Head of caudate nucleus (tissue), 42 donors: ENCODE results near the gene MED27.
"Not testable (repeated sequence)": the region's sequence is repeated elsewhere in the genome, so short reads cannot be mapped to it uniquely, and the experiment has no call there.

Experiments used
- DNase-seq, 42 donors: peaks; one replicate each; pipeline versions ENCODE4 v3.0.0 to v3.0.0-alpha.2; 2020 to 2021; ENCODE audit warnings: mixed read lengths in 7 of 42
- intact Hi-C: fragments of 100-400 bp; cut with DNase I; formaldehyde crosslinking; loops from one replicate; pipeline ENCODE4 v1.15.0; 2022

MED27 gene

DNA sequence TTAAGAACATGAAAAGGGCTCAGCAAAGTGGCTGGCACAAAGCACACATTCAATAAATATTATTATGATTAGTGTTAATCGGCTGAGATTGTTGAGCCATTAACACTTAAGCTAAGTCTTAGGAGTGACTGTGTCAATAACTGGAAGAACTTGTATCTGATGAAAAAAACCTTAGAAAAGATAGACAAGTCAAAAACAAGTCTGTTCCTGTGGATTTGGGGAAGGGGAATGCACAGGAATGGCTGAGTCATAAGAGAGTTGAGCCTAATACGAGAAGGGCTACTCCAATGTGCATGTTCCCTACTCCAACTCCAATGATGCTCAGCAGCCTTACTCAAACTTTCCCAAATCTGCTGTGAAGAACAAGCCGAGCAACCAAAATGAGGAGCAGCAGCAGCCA lies 53.9 kb downstream of the MED27 start:
- intact Hi-C loops = no loop called here
- no peak for DNase-seq

DNA sequence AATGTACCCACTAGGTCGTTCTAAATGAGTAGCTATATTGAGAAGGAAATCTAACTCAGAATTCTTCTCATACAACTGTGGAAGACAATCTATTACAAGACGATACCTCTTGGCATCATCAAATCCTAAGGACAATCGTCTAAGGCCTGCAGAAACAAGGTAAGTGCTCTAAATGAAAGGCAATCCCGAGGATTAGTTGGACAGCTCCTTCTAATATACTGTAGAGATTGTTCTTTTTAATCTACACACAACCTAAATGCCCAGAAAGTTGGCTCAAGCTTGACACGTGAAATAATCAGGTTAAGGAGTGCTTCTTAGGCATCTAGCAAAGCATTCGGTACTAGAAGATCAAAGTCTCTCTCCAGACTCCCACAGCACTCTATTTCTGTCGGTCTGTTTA lies 55.1 kb downstream of the MED27 start:
- peak in 1 of 42 donors; percentile 24 for DNase-seq
- intact Hi-C loops = no loop called here

DNA sequence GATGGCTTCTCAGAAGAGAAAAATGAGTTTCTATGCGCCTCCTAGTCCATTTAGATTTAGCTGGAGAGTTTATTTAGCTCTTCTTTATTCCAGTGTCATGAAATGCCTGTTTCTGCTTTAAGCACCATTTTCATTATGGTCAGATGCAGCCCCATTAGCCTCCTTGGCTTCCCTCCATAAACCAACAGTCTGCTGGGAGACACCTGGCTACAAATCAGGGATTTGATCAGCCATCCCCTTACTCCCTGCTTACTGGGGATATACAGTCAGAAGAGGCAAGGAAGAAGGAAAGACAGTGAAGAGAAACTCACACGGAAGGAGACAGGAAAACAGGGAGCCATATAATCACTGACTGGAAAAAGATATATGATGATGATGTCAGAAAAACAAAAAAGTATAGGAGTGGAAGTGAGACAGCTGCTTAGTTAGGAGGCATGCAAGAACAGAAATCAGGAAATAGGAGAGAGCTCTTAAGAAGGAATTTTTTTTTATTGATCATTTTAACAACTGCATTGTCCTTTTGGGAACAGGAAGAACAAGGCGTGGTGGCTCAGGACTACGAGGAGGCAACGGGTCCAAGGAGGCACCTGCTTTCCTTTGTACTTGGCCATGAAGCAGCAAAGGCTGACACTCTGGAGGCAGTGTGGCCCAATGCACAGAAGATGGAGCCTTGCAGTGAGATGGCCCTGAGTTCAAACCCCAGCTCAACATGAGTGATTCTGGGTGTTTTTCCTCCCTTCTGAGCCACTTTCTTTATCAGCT lies 56.1 kb downstream of the MED27 start:
- intact Hi-C loops = no loop called here
- no peak for DNase-seq

DNA sequence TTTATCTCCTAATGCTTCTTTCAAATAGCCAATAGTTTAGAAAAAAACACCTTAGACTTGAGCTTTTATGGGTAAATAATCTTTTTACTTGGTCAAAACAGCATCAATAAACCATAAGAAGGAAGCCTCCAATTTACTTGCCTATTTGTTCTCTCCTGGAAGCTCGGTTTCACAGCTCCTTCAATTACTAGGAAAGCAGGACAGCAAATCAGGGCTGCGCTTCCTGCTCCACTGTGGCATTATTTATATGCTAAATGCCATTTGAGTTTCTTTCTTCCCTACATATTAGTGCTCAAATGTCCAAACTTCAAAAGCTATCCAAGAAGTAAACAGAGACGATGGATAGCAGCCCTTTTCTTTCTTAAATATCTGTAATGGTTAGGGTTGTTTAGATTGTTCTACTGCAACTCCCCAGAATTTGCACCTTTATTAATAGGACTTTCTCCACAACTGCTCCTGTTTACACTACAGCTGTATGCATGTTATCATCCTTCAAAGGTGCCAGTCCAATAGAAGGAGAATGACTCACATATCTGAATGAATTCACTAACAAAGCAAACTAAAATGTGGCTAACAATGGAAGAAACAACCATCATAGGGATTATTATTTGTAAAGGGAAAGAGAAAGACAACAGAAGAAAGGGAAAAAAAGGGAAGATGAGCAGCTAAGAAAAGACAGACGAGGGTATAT lies 58.7 kb downstream of the MED27 start:
- intact Hi-C loops = no loop called here

DNA sequence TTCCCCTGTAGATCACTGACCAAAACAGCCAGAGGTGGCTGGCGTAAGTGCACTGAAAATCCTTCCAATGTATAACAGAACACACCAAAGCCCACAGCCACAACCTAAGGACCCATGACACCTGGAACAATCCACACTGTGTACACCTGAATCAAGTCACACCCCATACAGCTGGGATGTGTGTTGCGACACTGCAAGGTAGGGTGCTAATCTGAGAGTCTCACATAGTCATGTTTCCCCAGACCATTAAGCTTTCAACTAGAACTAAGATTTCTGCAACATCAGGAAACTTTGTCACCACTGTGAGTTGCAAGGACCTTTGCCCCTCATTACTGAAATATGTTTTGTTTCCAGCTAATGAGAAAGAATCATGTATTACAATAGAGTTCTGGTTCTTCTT lies 59.4 kb downstream of the MED27 start:
- no peak for DNase-seq
- intact Hi-C loops = no loop called here

More for the DNA sequence above, 58.7 kb downstream of the MED27 start:
- DNase-seq = no peak

DNA sequence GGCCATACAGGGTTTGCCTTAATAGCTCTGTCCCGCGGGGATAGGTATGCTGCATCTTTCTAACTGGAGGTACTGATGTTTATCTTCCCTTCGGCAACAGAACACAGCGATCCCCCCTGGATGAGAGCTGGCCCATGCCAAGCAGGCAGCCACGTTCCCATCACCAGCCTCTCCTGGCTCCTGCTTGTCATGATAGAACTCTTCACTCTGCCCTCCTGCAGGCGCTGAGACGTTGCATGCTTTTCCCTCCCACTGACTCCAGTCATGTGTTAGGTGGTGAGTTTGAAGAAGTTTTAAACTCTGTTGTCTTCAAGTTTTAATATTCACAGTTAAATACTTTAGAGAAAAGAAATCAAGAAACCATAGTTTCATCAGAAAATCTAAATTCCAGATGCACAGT lies 60.0 kb downstream of the MED27 start:
- DNase-seq = peak in 31 of 42 donors; percentile 9 to 78 (median 37)
- intact Hi-C loops = no loop called here

DNA sequence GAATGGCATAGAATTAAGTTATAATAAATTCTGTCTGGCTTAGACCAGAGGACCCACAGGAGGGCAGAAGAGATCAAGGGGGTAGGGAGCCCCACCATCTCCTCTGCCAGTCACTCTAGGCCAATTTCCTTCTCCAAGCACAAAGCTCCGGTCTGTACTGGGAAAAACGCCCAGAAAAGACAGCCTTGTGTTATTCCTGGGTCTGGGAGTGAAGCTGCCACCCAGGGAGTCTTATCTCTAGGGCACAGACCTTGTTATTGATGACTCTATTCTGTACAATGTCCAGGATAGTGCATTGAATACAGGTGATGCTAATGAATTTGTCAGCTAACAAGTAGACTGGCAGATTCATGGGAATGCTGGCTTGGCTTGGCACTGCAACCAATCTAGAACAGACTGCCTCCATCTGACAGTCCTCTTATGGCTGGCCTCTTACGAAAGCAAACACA lies 60.7 kb downstream of the MED27 start:
- intact Hi-C loops = no loop called here
- peak in 35 of 42 donors; percentile 9 to 80 (median 53) for DNase-seq

DNA sequence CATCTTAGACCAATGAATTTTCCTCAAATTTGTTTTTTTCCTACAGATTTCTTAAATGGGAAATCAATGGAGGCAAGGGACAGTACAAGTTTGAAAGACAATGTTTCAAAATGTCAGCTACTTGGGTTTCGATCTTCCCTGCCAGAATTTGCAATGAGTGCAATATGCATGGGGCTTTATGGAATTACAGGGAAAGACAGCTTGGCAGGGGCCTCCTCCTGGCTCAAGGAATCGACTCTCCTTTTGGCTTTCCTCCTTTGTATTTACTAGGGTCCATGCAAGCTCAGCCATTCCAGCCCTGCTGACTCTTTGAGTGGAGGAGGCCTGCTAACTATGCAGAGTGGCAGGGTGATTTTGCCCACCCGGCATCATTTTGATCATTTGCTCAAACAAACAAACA lies 63.2 kb downstream of the MED27 start:
- DNase-seq = no peak
- intact Hi-C loops = no loop called here

DNA sequence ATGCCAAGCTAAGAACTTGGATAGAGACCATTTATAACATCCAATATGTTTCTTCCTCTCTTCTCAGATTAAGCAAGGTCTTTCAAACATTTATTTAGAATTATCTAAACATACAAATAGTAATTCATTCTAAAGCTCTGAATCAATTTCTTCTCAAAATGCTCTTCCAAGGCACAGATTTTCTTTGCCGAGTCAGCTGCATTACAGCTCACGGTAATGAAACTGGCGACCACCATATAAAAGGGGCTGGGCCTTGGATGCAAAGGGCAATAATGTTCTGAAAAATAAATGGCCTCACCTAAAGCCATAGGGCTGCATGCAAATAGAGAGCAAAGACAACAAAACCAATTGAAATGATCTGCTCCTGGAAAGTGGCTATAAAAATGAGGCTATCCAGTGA lies 63.8 kb downstream of the MED27 start:
- no peak for DNase-seq
- intact Hi-C loops = no loop called here

DNA sequence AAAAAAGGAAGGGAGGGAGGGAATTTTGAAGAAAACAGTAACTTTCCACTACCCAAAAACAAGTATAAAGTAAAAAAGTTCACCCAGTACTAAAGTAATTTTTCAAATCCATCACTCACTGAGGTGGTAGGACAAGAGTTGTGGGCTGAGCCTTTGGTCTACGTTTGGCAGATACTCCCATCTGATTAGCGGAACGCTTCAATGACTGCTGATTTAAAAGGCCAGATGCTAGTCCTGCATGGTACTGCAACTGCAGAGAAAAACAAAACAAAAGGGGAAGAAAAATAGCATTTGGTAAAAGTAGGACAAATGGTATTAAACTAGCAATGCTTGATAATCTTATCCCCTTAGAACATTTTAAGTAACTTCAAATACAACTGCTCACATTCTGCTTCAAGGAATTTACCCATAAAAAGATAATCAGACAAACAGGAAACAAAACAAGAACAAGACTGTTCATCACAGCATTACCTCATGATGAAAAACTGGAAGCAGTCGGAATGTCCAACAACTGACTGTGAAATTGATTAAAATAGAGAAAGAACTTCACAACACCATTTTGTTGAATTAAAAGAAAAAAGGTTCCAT lies 65.4 kb downstream of the MED27 start:
- DNase-seq = no peak
- intact Hi-C loops = no loop called here

DNA sequence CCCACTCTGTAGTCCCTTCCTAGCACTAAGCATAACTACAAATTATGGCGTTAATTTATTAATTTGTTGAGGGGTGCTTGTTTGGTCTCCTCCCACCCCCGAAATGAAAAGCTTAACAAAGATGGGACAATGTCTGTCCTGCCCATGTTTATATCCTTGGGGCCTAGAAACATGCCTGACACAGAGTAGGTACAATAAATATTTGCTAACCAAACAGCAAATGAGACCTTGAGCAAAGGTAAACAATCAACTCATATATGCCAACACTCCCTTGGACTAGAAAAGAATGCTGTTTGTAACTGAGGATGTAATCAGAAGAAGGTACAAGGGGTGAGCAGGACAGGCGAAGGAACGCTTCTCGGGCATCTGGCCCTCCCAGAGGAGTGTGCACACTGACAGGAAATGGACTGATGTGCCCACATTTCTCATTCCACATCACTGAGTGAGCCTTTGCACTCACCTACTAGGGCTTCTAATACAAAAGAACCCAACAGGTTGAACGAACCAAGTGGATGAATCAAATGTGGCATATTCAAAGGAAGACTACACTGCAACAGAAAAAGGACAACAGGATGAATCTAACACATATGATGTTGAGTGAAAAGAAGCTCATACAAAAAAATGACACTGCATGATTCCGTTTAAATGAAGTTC lies 66.8 kb downstream of the MED27 start:
- intact Hi-C loops = no loop called here
- DNase-seq = no peak

DNA sequence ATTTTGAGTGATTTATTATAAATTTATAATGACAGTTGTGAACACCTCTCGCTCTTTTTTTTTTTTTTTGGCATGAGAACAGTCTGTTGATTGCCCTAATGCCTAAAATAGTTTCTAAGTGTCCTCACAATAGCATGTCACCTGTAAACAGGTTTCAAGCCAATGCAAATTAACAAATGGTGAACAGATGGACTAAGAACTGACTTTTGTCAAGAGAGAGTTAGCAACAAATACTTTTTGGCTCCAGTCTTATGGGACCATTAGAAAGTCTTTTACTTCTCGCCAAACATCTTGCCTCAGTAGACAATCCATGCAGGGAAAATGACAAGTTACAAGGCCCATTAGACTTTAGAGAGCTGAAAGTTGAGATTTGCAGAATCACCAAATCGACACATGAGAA lies 67.8 kb downstream of the MED27 start:
- no peak for DNase-seq
- intact Hi-C loops = no loop called here

DNA sequence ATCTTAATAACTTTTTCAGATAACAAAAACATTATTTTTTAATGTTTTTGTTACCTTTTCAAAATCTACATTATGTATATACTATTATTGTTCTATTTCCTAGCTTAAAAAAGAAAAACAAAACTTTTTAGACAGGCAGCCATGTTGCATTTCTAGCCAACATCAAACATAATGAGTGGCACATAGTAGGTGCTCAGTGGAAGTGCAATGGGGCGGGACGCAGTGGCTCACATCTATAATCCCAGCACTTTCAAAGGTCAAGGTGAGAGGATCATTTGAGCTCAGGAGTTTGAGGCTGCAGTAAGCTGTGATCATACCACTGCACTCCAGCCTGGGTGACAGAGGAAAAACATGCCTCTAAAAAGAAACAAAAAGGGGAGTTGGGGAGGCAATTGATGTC lies 68.4 kb downstream of the MED27 start:
- no peak for DNase-seq
- intact Hi-C loops = no loop called here

DNA sequence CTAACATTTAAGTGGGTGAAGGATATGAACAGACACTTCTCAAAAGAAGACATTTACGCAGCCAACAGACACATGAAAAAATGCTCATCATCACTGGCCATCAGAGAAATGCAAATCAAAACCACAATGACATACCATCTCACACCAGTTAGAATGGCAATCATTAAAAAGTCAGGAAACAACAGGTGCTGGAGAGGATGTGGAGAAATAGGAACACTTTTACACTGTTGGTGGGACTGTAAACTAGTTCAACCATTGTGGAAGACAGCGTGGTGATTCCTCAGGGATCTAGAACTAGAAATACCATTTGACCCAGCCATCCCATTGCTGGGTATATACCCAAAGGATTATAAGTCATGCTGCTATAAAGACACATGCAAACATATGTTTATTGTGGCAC lies 69.5 kb downstream of the MED27 start:
- DNase-seq, intact Hi-C loops: not testable (repeated sequence)

DNA sequence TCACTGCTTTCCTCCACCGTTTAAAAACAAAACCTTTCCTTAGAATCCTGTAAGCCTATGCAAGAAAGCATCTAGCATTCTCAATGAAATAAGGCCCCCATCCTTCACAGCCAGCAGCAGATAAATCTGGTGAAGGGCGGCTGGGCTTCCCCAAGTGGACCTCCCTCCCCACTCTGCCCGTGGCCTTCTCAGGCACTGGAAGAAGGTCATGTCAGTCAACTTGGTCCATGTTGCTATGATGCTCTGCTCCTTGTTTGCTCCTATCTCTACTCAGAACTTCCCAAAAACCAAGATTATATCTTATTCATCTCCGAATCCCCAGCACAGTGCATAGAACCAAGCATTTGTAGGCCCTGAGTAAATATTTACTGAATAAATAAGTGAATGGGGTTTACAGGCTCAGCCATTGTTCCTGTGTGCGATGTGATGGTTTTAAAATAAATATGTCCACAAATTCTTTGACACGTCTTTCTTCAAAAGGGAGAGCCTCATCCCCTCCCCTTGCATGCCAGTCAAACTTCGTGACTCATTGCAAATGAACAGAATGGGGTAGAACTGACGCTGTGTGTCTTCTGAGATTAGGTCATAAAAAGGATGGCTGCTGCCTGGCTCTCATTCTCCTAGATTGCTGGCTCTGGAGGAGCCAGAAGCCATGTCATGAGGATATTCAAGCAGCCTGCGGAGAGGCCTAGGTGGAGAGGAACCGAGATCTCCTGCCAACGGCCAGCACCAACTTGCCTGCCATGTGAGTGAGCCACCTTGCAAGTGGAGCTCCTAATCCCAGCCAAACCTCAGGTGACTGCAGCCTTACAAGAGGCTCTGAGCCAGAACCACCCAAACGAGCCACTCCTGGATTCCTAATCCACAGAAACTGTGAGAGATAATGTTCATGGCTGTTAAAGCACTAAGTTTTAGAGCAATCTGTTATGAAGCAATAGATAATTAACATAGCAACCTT lies 70.5 kb downstream of the MED27 start:
- intact Hi-C loops = no loop called here
- no peak for DNase-seq

DNA sequence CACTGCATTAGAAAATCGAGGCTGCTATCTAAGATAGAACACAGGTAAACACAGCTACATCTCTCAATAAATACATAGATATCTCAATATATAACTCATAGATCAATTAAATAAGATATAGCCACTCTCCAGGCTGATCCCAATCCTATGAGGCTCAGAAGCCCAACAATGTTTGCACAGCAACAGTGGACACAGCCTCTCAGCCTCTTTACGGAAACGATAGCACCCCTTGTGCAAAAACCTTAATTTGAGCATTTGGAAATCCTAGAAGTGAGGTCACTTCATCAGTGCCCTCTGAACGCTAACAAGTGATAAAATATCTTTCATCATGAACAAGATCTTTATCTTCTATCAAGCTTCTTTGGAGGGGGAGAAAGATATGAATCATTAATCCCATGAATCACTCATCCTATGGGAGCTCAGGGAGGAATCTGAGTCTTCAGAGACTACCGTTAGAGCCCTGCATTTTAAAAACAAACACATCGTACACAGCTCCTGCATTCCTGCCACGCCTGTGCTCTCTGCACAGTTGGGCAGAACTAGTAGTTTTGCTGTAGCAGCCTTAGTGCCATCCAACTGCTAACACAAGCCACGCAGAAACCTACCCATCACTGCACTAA lies 71.4 kb downstream of the MED27 start:
- intact Hi-C loops = no loop called here
- DNase-seq = no peak

DNA sequence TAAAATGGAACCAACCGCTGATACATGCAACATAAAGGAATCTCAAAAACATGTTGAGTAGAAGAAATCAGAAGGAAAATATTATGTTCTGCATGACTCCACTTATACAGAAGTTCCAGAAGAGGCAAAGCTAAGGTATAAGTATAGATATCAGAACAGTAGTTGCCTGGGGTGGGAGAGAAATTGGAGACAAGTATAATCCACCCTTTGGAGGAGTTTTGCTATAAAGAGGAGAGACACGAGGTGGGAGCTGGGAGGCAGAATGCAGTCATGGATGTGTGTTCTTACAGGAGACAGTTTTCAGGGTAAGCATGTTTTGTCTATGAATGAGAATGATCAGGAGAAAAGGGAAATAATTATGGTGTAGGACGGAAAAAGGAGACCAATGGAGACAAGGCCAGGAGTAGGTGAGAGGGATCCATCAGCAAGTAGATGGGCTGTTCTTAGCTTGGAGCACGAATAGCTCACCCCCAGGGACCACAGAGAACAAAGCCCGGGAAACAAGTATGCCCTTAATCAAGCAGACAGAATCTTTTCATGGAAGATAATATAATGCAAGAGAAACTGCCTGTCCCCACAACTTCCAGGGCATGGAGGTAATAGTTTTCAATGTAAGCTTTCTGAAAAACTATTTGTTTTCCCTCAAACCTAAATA lies 72.2 kb downstream of the MED27 start:
- intact Hi-C loops = no loop called here
- no peak for DNase-seq
